NT2/D1 (cell line): ENCODE results near the gene PRKN.

Source experiments
- SUZ12 ChIP-seq: IDR thresholded peaks from 2 replicates; pipeline ENCODE4 v1.6.1; 2011; ENCODE audit not compliant: insufficient read length, insufficient read depth; ENCODE audit errors: extremely low read depth
- YY1 ChIP-seq: IDR thresholded peaks from 2 replicates; pipeline ENCODE4 v1.6.1; 2011; ENCODE audit not compliant: insufficient read length, insufficient read depth
- ZNF274 ChIP-seq: IDR thresholded peaks from 2 replicates; pipeline ENCODE4 v1.6.1; 2011; ENCODE audit warnings: mild to moderate bottlenecking, low read depth, low read length

GRCh38 chr6:161748535-161749416 is 978.8 kb downstream of the PRKN start:
- TF ChIP-seq SUZ12 = no peak
- TF ChIP-seq ZNF274 = no peak
- no peak for TF ChIP-seq YY1
